NCI-H2107 (cell line): ENCODE results near the gene BHLHE23.
A peak's percentile ranks its signal among the peaks of the same experiment; 100 is the strongest.

Experiments used
- DNase-seq: peaks from one replicate; lab custom pipeline; 2025; lab: John Stamatoyannopoulos, UW

Gene BHLHE23

GRCh38 chr20:62991196-62991807 is 15.5 kb downstream of the BHLHE23 start:
- no peak for DNase-seq

- DNase-seq = no peak
Observed at GRCh38 chr20:62990306-62990825, 16.4 kb downstream of the BHLHE23 start.

GRCh38 chr20:62989201-62989601 is 17.6 kb downstream of the BHLHE23 start:
- DNase-seq = no peak

- DNase-seq = no peak
Observed at GRCh38 chr20:62987114-62987513, 19.6 kb downstream of the BHLHE23 start.

- no peak for DNase-seq
Observed at GRCh38 chr20:62986257-62986800, 20.4 kb downstream of the BHLHE23 start.

- no peak for DNase-seq
Observed at GRCh38 chr20:62985444-62985778, 21.4 kb downstream of the BHLHE23 start.

- no peak for DNase-seq
Observed at GRCh38 chr20:62984666-62985443, 21.9 kb downstream of the BHLHE23 start.

GRCh38 chr20:62983210-62983609 is 23.6 kb downstream of the BHLHE23 start:
- DNase-seq = no peak

- no peak for DNase-seq
Observed at GRCh38 chr20:62982124-62983075, 24.4 kb downstream of the BHLHE23 start.

- DNase-seq = peak; percentile 54
Observed at GRCh38 chr20:62980970-62981369, 25.8 kb downstream of the BHLHE23 start.

GRCh38 chr20:62980380-62980960 is 26.3 kb downstream of the BHLHE23 start:
- no peak for DNase-seq

GRCh38 chr20:62979876-62980373 is 26.8 kb downstream of the BHLHE23 start:
- no peak for DNase-seq

- no peak for DNase-seq
Observed at GRCh38 chr20:62979310-62979709, 27.5 kb downstream of the BHLHE23 start.

- DNase-seq = no peak
Observed at GRCh38 chr20:62978561-62978943, 28.2 kb downstream of the BHLHE23 start.

GRCh38 chr20:62977613-62978560 is 28.9 kb downstream of the BHLHE23 start:
- no peak for DNase-seq

- no peak for DNase-seq
Observed at GRCh38 chr20:62976886-62977285, 29.9 kb downstream of the BHLHE23 start.

GRCh38 chr20:62975812-62976508 is 30.8 kb downstream of the BHLHE23 start:
- DNase-seq = no peak

GRCh38 chr20:62975251-62975760 is 31.5 kb downstream of the BHLHE23 start:
- DNase-seq = no peak
